Fibroblast of skin of abdomen (primary cell): ENCODE results near the gene JAZF1. TPM values are rescaled to one million over a fixed set of nuclear protein-coding genes. Genes with fewer than 3 reads are reported as not detected.
A peak's percentile ranks its signal among the peaks of the same experiment; 100 is the strongest.

Source experiments
- DNase-seq: peaks from one replicate; pipeline ENCODE4 v3.0.0-alpha.2; 2013
- polyA plus RNA-seq, 2 experiments: library from polyadenylated mRNA; unstranded; fragments of 120-200 nt; gene quantifications; one replicate each; pipeline ENCODE4 v1.2.1, GENCODE V29; 2013; ENCODE audit not compliant: insufficient read length in 2 of 2

JAZF1 gene
- 47.8 TPM for polyA plus RNA-seq (2013, experiment 1 of 2; ENCODE audit: insufficient read length)
- 46.7 TPM for polyA plus RNA-seq (2013, experiment 2 of 2; ENCODE audit: insufficient read length)

GRCh38 chr7:28180364-28181147 lies at the start of gene JAZF1:
Gene JAZF1, minus strand, starts transcription at chr7:28180795.
- DNase-seq = peak; percentile 78

GRCh38 chr7:28230261-28230660 lies 49.7 kb upstream of the JAZF1 start:
- DNase-seq = no peak

GRCh38 chr7:28228396-28228795 lies 47.8 kb upstream of the JAZF1 start:
- DNase-seq = no peak

GRCh38 chr7:28226003-28226402 lies 45.4 kb upstream of the JAZF1 start:
- no peak for DNase-seq

- no peak for DNase-seq
Observed at GRCh38 chr7:28225576-28225975, 45.0 kb upstream of the JAZF1 start.

- DNase-seq = no peak
Observed at GRCh38 chr7:28224675-28225074, 44.1 kb upstream of the JAZF1 start.

GRCh38 chr7:28224172-28224571 lies 43.6 kb upstream of the JAZF1 start:
- DNase-seq = no peak

- no peak for DNase-seq
Observed at GRCh38 chr7:28222636-28223035, 42.0 kb upstream of the JAZF1 start.

GRCh38 chr7:28219793-28220192 lies 39.2 kb upstream of the JAZF1 start:
- DNase-seq = no peak

- no peak for DNase-seq
Observed at GRCh38 chr7:28217143-28217542, 36.5 kb upstream of the JAZF1 start.

- DNase-seq = no peak
Observed at GRCh38 chr7:28211006-28211405, 30.4 kb upstream of the JAZF1 start.

- DNase-seq = no peak
Observed at GRCh38 chr7:28208506-28208905, 27.9 kb upstream of the JAZF1 start.

- peak; percentile 25 for DNase-seq
Observed at GRCh38 chr7:28207486-28208158, 27.0 kb upstream of the JAZF1 start.

- DNase-seq = no peak
Observed at GRCh38 chr7:28205506-28205905, 24.9 kb upstream of the JAZF1 start.

- DNase-seq = peak; percentile 85
Observed at GRCh38 chr7:28203508-28204240, 23.1 kb upstream of the JAZF1 start.

- DNase-seq = no peak
Observed at GRCh38 chr7:28202222-28202621, 21.6 kb upstream of the JAZF1 start.

- DNase-seq = no peak
Observed at GRCh38 chr7:28201131-28201530, 20.5 kb upstream of the JAZF1 start.

GRCh38 chr7:28200598-28200997 lies 20.0 kb upstream of the JAZF1 start:
- DNase-seq = no peak

- no peak for DNase-seq
Observed at GRCh38 chr7:28199021-28199510, 18.5 kb upstream of the JAZF1 start.

GRCh38 chr7:28195910-28196620 lies 15.5 kb upstream of the JAZF1 start:
- no peak for DNase-seq

GRCh38 chr7:28192786-28193585 lies 12.4 kb upstream of the JAZF1 start:
- DNase-seq = peak; percentile 66

- DNase-seq = no peak
Observed at GRCh38 chr7:28191751-28192150, 11.2 kb upstream of the JAZF1 start.
